ENCODE measurements around the gene CIAO2B.
"Not testable (repeated sequence)": the region's sequence is repeated elsewhere in the genome, so short reads cannot be mapped to it uniquely, and the experiment has no call there.

CIAO2B gene

GRCh38 chr16:66955363-66956153, 21.4 kb upstream of the CIAO2B start:
- not testable (repeated sequence) for DNase-seq

- peak; percentile 72 for DNase-seq
These were observed 20.0 kb upstream of the CIAO2B start for GRCh38 chr16:66954097-66954659.

- DNase-seq = no peak
These were observed 19.4 kb upstream of the CIAO2B start for GRCh38 chr16:66953462-66954096.

GRCh38 chr16:66952430-66953110, 18.4 kb upstream of the CIAO2B start:
- DNase-seq = no peak

GRCh38 chr16:66950971-66951790, 17.0 kb upstream of the CIAO2B start:
- DNase-seq = no peak

GRCh38 chr16:66950437-66950836, 16.2 kb upstream of the CIAO2B start:
- DNase-seq = no peak

GRCh38 chr16:66949472-66949871, 15.3 kb upstream of the CIAO2B start:
- DNase-seq = no peak

GRCh38 chr16:66948837-66949225, 14.6 kb upstream of the CIAO2B start:
- no peak for DNase-seq

GRCh38 chr16:66948134-66948836, 14.1 kb upstream of the CIAO2B start:
- DNase-seq = no peak

GRCh38 chr16:66947302-66948065, 13.3 kb upstream of the CIAO2B start:
- peak; percentile 82 for DNase-seq

- no peak for DNase-seq
These were observed 12.7 kb upstream of the CIAO2B start for GRCh38 chr16:66946974-66947301.

GRCh38 chr16:66946541-66946940, 12.3 kb upstream of the CIAO2B start:
- no peak for DNase-seq

GRCh38 chr16:66945939-66946338, 11.7 kb upstream of the CIAO2B start:
- DNase-seq = no peak

GRCh38 chr16:66944971-66945370, 10.8 kb upstream of the CIAO2B start:
- DNase-seq = not testable (repeated sequence)

GRCh38 chr16:66944054-66944441, 9.8 kb upstream of the CIAO2B start:
- no peak for DNase-seq

GRCh38 chr16:66943426-66944053, 9.3 kb upstream of the CIAO2B start:
- DNase-seq = no peak

GRCh38 chr16:66942981-66943380, 8.8 kb upstream of the CIAO2B start:
- no peak for DNase-seq

GRCh38 chr16:66940236-66940635, 6.0 kb upstream of the CIAO2B start:
- DNase-seq = no peak

- DNase-seq = no peak
These were observed 5.2 kb upstream of the CIAO2B start for GRCh38 chr16:66939366-66939765.

GRCh38 chr16:66937725-66938337, 3.6 kb upstream of the CIAO2B start:
- DNase-seq = no peak

Data from activated CD4-positive, CD25-positive, alpha-beta regulatory T cell treated with anti-CD3 and anti-CD28 coated beads, Interleukin-2, amount 50 U/mL, for 72 hours (primary cell).